Posterior vena cava (tissue), 2 donors: ENCODE data around the gene REX1BD. TPM values are rescaled to one million over a fixed set of nuclear protein-coding genes. Genes with fewer than 3 reads are reported as not detected.
"Not testable (repeated sequence)": the region's sequence is repeated elsewhere in the genome, so short reads cannot be mapped to it uniquely, and the experiment has no call there.

Experiments
- DNase-seq: peaks from one replicate; pipeline ENCODE4 v3.0.0-alpha.2; 2020; ENCODE audit warnings: low spot score
- intact Hi-C, 2 donors: fragments of 100-400 bp; cut with DNase I; formaldehyde crosslinking; loops; one replicate each; pipeline versions ENCODE4 v1.14.1 to v1.14.2; 2022 to 2023
- long read RNA-seq, 2 donors: library from polyadenylated mRNA; unstranded; transcript quantifications; one replicate each; pipeline ENCODE4 v2.0.0, GENCODE V29; 2020 to 2021
- total RNA-seq, 2 donors: library from RNA; stranded (reverse); fragmentation: NEBNext Ultra II Directional; extraction: Animal tissue kit (Norgen Biotek cat#: 25700); gene quantifications; one replicate each; pipeline ENCODE4 v1.2.1, GENCODE V29; 2021
- donor health status: DM: yes; HTN: yes; CAD: no.
- donor health status: DM: yes; HTN: yes; CAD: no.

Gene REX1BD
- 10 to 100 TPM; 38.0 to 48.1 TPM for total RNA-seq
- long read RNA-seq, donor 1, transcript REX1BD-201 (5 exons, 839 nt): major isoform, 7 of 23 reads
- long read RNA-seq, donor 1, transcript REX1BD-205 (4 exons, 1,081 nt): minor isoform, 6 of 23 reads
- long read RNA-seq, donor 1, partial matches to known transcripts: 7 of 23 reads
- long read RNA-seq, donor 1, other reads (novel, unspliced or antisense): 0 of 23 reads
- long read RNA-seq, donor 2, transcript REX1BD-202 (5 exons, 702 nt): minor isoform, 6 of 78 reads
- long read RNA-seq, donor 2, transcript REX1BD-205 (4 exons, 1,081 nt): major isoform, 29 of 78 reads
- long read RNA-seq, donor 2, transcript REX1BD-201 (5 exons, 839 nt): minor isoform, 26 of 78 reads
- long read RNA-seq, donor 2, partial matches to known transcripts: 12 of 78 reads
- long read RNA-seq, donor 2, other reads (novel, unspliced or antisense): 3 of 78 reads

DNA sequence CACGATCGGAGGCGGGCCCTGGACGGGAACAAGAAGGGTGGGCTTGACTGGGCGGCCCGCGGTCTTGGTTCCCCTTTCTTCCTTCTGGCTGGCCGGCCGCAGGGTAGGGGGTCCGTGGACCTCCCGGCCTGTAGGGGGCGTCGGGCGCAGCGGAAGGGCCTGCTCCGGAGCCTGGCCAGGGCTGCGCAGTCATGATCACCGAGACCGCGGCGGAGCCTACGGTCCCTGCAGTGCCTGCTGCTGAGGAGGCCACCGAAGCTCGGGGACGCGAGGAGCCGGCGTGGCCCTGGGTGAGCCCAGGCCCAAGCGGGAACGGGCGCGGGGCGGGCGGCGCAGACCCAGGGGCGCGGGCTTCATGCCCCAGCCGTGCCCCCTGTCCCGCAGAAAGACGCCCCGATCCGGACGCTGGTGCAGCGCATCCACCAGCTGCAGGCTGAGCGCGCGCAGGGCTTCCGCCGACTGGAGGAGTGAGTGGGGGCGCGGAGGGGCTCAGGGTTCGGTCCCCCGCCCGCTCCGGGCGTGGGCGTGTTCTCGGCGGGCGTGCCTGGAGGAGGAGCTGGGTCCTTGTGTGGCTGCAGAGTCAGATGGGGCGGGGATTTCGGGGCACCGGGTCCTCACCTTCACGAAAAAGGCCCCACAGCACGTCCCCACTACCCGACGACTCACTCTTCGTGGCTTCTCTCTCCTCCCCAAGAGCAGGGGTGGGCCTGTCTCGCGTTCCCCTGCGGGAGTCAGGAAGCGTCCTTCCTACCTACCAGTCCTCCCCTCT lies at the start of gene REX1BD:
TSS of gene REX1BD (plus strand) at position 188 of the 769 bp plus-strand sequence. CDS start at position 192, 4 bp downstream.
- DNase-seq: peak; percentile 97
- intact Hi-C loops: loop anchor here in 1 of 2 donors (10.0 kb wide), 1 partner anchor 144 kb away; no protein-coding TSS in a partner anchor

DNA sequence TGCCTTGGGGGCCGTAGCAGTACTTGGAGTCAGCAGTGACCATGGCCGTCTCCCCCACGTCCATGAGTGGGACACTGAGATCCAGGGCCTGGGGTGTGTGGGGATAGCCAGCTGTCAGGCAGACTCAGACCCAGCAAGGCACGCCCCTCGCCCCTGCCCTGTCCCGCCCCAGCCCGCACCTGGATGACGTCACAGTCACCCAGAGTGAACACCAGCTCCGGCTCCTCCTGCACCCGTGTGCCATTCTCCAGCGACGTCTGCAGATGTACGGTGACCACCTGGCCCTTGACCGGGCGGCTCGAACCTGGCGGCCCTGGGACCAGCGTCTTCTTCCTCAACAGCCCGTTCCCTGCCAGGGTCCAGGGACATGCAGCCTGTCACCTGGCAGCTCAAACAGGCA lies 49.2 kb upstream of the REX1BD start:
- intact Hi-C loops: no loop called here
- no peak for DNase-seq

DNA sequence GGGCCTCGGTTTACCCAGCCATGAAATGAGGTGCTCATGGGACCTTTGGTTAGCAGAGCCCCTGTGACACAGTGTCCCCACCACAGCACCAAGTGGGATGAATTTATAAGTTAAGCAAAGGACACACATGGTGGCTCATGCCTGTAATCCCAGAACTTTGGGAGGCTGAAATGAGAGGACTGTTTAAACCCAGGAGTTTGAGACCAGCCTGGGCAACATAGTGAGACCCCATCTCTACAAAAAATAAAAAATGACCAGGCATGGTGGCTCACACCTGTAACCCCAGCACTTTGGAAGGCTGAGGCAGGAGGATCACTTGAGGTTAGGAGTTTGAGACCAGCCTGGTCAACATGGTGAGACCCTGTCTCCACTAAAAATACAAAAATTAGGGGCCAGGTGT lies 48.4 kb upstream of the REX1BD start:
- intact Hi-C loops, DNase-seq: not testable (repeated sequence)

DNA sequence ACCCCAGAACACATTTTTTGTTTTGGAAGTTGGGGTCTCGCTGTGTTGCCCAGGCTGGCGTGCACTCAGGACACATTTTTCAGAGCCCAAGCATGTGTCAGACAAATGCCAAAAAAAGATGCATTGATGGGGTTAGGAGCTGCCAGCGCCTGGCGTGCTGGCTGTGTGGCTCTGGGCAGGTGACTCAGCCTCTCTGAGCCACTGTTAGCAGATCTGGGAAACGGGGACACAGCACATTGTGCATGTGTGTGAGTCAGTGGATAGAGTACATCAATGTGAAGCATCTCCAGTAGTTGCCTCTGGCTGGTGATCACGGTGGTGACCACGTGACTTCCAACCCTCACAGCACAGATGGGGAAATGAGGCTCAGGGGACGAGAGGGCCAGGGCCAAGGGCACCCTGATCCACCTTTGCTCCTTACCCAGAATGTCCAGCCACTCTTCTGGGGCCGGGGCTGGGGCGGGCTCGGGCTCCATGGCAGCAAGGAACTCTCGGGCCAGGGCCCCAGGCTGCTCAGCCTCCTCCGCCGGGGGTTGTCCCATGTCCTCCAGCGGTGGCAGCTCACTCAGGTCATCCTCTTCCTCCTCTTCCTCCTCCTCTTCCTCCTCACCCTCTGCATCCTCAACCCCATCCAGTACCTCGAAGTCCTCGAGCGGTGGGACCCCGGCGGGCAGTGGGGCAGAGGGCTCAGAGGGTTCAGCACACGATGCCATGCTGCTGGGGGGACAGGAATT lies 47.2 kb upstream of the REX1BD start:
- no peak for DNase-seq
- intact Hi-C loops: no loop called here

DNA sequence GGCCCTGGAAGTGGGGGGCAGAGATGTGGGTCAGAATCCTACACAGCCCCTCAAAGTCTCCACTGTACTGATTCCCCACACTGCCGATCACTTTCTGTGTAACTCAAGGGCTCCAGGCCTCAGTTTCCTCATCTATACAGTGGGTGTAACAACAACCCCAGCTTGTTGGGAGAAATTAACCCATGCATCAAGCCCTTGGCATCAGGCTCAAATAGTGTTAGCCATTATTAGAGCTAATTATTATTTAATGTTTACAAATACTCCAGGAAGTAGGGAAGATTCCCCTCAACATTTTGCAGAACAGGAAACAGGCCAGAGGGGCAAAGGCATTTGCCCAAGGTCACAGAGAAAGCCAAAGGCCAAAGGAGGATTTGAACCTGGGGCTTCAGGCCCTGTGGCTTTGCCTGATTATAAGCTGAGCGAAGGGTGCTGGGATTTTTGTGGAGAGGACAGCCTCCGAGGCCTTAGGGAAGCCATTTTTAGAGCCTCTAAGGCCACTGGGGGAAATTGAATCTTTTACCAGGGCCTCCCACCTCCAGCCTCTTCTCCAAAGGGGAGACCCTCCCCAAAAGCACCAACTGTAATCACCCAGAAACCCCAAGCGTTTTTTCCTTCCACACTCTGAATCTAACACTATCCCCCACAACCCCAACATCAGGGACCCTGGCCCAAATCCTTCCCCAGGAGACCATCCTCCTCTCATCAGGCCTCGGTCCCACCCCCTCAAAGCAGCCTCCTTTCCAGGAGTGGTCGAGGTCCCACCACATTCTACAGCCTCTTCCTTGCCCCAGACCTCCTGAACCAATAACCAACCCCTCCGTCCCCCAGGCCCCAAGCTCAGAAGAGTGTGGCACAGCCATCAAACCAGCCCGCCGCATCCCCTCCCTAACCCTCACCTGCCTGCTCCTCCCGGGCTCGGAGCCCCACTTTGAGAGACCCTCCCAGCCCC lies 46.3 kb upstream of the REX1BD start:
- intact Hi-C loops: no loop called here
- no peak for DNase-seq

DNA sequence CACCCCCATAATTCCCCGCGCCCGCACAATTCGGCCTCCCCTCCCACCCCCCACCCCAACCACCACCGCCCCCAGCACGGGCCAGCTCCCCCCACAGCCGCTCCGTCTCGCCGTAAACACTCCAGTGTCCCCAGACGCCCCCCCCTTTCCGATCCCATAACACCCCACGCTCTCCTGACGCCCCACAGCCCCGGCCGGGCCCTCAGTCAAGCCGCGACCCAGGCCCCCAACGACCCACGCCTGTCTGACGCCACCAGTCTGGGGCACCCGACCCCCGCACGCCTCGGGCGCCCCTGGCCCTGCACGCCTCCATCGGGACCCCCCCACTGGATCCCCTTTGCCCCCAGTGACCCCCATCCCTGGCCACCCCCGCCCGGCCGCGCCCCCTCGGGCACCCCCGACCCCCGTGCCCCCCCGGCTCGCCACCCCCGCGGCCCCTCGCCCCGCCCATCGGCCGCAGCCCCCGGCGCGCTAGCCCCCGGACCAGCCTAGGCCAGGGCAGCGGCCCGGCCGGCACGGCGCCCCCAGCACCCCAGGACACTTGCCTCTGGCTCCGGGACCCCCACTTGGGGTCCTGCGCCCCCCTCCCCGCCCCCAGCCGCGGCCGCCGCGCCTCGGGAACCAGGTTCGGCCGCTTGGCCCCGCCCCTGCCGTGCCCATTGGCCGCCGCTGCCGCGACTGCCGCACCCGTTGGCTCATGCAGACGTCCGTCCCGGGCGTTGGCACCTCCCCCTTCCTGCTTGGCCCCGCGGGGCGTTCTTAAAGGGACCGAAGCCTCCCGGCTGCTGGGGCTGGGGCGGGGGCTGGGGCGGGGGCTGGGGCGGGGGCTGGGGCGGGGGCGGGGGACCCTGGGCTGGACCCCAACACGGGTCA lies 45.4 kb upstream of the REX1BD start, which contains the start of gene FKBP8:
TSS of gene FKBP8 (minus strand) at position 633 of the 873 bp plus-strand sequence. CDS start 1,603 bp downstream, outside the sequence.
- peak; percentile 98 for DNase-seq
- intact Hi-C loops: no loop called here

DNA sequence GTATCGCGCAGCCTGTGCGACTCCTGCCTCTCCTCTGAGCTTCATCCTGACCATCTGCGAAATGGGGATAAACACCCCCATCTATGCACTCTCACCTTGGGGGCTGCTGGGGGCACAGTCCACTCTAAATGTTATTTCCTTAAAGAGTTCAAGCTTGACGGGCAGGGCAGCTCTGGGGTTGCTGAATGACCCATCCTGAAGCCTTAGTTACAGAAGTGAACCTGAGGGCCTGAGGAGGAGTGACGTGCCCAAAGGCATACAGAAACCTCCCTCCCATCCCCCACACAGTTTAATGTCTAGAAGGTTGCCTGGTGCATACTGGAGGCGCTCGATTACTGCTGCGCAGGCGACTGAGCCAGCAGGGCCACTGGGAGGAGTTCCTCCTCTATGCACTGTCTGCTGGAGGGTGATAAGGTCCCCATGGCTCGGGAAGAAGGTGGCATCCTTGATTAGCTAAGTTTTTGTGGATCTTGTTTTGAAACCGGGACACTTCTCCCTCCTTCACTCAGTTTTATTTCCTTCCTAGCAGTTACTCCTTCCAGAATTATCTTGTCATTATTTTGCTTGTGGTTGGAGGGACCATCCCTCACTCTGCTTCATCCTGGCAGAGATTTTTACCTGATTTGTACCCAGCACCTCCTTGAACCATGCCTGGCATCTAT lies 44.7 kb upstream of the REX1BD start:
- intact Hi-C loops: no loop called here
- no peak for DNase-seq

DNA sequence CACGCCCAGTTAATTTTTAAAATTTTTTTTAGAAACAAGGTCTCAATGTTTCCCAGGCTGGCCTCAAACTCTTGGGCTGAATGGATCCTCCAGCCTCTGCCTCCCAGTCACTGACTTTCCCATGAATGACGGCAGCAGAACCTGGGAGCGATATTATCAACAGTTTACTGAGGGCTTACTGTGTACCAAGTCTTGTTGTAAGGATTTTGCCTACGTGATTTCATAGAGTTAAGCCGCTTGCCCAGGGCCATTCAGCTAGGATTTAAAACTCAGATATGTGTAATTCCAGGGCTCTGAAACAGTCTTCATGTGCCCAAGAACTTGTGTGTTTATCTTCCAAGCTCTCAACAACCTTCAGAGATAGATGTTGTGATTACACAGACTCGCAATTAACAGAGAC lies 37.0 kb upstream of the REX1BD start:
- intact Hi-C loops: no loop called here

DNA sequence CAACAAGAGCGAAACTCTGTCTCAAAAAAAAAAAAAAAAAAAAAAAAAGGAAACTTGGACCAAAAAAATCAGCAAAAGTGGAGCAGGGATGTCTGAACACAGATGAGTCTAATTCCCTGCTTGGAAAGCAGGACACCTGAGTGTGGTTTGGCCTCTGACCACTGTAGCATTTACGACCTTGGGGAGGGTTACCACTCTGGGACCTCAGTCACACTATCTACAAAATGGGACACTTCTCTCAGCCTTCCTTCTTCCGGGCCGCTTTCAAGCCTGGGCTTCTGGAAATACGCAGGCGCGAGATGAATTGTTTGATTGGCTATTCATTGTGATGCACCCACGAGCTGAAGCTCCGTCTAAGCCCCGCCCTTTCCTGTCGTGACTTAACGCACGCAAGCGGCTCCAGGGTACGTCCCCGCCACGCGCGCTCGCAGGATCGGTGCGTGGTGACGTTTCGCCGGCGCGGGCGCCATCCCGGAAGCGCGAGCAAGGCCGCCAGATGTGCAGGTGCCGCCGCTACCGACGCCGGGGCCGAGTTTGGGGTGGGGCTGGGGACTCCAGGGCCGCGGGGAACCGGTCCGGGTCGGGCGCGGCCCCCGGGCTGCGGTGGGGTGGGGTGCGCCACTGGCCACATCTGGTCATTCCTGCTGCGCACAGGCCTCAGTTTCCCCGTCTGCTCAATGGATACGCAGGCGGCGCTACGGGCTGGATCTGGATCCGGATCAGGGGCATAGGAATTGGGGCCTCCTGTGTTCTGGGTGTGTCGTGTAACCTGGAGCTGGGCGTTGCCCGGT lies 31.0 kb upstream of the REX1BD start, which contains the start of gene KXD1:
TSS of gene KXD1 (plus strand) at position 460 of the 791 bp plus-strand sequence. CDS start 4,187 bp downstream, outside the sequence.
- DNase-seq: peak; percentile 99
- intact Hi-C loops: no loop called here

More for the DNA sequence above, 37.0 kb upstream of the REX1BD start:
- DNase-seq: no peak

DNA sequence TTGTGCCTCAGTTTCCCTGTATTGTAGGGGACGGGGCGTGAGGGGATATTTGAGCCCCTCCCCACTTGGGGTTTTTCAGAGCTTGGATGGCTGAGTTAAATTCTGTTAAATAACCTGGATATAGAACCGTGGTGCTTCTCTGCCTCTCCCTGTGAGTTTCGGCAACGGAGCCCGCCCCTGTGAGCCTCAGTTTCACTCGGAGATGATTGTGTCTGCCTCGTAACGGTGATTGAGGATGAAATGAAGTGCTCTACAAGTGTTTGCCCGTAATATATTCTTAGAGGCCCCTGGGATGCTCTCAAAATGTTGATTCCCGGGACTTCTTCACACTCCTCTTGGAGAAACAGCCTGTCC lies 30.4 kb upstream of the REX1BD start:
- intact Hi-C loops: no loop called here
- DNase-seq: no peak

DNA sequence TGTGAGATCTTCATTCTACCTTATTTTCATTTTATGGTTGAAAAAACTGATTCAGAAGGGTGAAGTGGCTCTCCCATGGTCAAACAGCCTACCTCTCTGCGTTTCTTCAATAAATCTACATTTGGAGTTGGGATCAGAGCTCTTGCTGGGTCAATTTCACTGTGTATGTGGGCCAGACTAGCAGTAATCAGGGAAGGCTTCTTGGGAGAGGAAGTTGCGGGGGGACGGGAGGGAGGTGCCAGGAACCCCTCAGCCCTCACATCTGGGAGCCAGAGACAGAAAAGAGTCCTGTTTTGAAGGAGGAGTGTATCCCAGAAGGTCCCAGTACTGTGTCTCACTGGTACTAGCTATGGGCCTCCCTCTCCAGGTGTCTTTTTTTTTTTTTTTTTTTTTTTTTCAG lies 30.0 kb upstream of the REX1BD start:
- intact Hi-C loops: no loop called here
- DNase-seq: no peak

DNA sequence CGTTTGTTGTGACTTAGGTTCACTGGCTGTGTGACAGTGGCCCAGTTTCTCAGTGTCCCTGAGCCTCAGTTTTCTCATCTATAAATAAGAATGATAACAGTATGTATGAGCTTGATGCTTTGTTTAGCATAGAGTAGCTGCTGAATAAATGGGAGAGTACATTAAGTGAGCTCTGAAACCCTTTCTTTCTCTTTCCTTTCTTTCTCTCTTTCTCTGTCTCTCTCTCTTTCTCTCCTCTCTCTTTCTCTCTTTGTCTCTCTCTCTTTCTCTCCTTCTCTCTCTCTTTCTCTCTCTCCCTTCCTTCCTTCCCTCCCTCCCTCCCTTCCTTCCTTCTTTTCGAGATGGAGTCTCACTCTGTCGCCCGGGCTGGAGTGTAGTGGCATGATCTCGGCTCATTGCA lies 28.9 kb upstream of the REX1BD start:
- intact Hi-C loops: loop anchor here (5.0 to 10.0 kb wide), 2 partner anchors 85 to 92 kb away; no protein-coding TSS in a partner anchor
- DNase-seq: no peak

DNA sequence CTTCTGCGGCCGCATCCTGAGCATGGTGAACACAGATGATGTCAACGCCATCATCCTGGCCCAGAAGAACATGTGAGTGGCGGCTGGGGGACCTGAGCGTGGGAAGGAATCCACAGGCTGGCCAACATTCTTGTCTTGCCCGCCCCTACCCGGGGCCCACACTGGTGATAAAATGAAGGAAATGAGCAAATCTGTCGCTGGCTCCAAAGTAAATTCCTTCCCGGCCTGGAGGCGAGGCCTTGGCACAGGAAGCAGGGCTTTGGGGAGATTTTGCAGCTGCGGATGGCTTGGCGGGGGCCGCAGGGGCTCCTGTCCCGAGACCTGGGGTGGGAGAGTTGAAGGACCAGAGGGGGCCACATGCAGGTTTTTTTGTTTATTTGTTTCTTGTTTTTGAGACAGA lies 26.5 kb upstream of the REX1BD start:
- peak; percentile 89 for DNase-seq
- intact Hi-C loops: loop anchor here (5.0 to 10.0 kb wide), 2 partner anchors 87 to 95 kb away; no protein-coding TSS in a partner anchor

DNA sequence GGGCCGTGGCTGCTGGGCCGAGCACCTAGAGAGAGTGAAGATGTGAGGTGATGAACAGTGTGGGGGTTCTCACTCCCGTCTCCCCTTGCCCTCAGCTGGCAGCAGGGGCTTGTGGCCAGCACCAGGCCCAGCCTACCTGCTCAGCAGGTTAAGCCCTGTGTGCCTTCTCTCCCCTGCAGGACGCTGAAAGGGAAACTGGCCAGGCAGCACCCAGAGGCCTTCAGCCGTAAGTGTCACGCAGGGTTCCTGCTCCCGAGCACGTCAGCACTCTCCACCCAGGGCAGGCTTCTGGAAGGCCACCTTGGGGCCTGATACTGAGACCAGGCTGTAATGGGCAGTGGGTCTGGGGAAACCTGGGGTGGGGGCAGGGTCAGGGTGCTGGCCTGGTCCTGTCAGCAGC lies 21.6 kb upstream of the REX1BD start:
- intact Hi-C loops: loop anchor here in 1 of 2 donors (10.0 kb wide), 1 partner anchor 92 kb away; no protein-coding TSS in a partner anchor
- no peak for DNase-seq

DNA sequence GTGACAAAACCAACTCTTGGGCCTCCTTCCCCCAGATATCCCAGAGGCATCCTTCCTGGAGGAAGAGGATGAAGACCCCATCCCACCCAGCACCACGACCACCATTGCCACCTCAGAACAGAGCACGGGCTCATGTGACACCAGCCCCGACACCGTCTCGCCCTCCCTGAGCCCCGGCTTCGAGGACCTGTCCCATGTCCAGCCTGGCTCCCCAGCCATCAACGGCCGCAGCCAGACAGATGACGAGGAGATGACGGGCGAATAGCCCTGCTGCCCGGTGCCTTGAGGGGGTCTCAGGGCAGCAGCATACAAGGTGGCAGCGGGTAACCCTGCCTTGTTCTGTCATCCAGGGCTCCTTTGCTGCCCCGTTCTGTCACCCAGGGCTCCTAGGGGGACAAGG lies 20.2 kb upstream of the REX1BD start:
- intact Hi-C loops: loop anchor here in 1 of 2 donors (10.0 kb wide), 1 partner anchor 94 kb away; no protein-coding TSS in a partner anchor

More for the DNA sequence above, 20.2 kb upstream of the REX1BD start:
- DNase-seq: no peak
